ENCODE measurements around the gene GPC6.

GRCh38 chr13:93723316-93723715, 496.7 kb downstream of the GPC6 start:
- TF ChIP-seq, protein P1, sequence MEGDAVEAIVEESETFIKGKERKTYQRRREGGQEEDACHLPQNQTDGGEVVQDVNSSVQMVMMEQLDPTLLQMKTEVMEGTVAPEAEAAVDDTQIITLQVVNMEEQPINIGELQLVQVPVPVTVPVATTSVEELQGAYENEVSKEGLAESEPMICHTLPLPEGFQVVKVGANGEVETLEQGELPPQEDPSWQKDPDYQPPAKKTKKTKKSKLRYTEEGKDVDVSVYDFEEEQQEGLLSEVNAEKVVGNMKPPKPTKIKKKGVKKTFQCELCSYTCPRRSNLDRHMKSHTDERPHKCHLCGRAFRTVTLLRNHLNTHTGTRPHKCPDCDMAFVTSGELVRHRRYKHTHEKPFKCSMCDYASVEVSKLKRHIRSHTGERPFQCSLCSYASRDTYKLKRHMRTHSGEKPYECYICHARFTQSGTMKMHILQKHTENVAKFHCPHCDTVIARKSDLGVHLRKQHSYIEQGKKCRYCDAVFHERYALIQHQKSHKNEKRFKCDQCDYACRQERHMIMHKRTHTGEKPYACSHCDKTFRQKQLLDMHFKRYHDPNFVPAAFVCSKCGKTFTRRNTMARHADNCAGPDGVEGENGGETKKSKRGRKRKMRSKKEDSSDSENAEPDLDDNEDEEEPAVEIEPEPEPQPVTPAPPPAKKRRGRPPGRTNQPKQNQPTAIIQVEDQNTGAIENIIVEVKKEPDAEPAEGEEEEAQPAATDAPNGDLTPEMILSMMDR (IDR thresholded peaks at IDR 0.05; ENCODE audit: poor library complexity) = no peak
- no peak for TF ChIP-seq EZH2 (IDR thresholded peaks at IDR 0.05; ENCODE audit: borderline replicate concordance)
